GM23338 (cell line): ENCODE measurements around the gene PTS. TPM values are rescaled to one million over a fixed set of nuclear protein-coding genes. Genes with fewer than 3 reads are reported as not detected.

Experiments used
- ATAC-seq: fragments of 200-7000 bp; cut with Tn5 transposase; 3 replicates; pipeline ENCODE4 v1.9.1; 2020
- DNase-seq: peaks from one replicate; pipeline ENCODE4 v3.0.0-alpha.2; 2015; ENCODE audit warnings: low spot score
- H2AFZ ChIP-seq: fragments of 200-600 bp; sonication (generic); 2 replicates; pipeline ENCODE4 v1.8.0; 2016; ENCODE audit warnings: antibody characterized with exemption, mild to moderate bottlenecking, moderate library complexity
- H3F3A ChIP-seq: fragments of 200-600 bp; sonication (generic); replicated peaks from 2 replicates; pipeline ENCODE4 v1.8.0; 2017; ENCODE audit warnings: antibody characterized with exemption, mixed run types, low read depth
- H3K27ac ChIP-seq: fragments of 200-600 bp; sonication (generic); 2 replicates; pipeline ENCODE4 v1.6.1; 2016; ENCODE audit warnings: low read depth
- H3K27me3 ChIP-seq: fragments of 200-600 bp; sonication (generic); 2 replicates; pipeline ENCODE4 v1.8.0; 2016; ENCODE audit warnings: mild to moderate bottlenecking, mixed run types, moderate library complexity; ENCODE audit not compliant: insufficient read depth
- H3K36me3 ChIP-seq: fragments of 200-600 bp; sonication (generic); 2 replicates; pipeline ENCODE4 v1.8.0; 2016; ENCODE audit warnings: mild to moderate bottlenecking; ENCODE audit not compliant: insufficient read depth
- H3K4me1 ChIP-seq: fragments of 200-600 bp; sonication (generic); 2 replicates; pipeline ENCODE4 v1.8.0; 2016; ENCODE audit warnings: mild to moderate bottlenecking, moderate library complexity; ENCODE audit not compliant: insufficient read depth
- H3K4me2 ChIP-seq: fragments of 200-600 bp; sonication (generic); 2 replicates; pipeline ENCODE4 v1.7.1; 2017; ENCODE audit warnings: mixed run types
- H3K4me3 ChIP-seq: fragments of 200-600 bp; sonication (generic); 2 replicates; pipeline ENCODE4 v1.6.1; 2016; ENCODE audit warnings: mixed run types
- H3K79me2 ChIP-seq: fragments of 200-600 bp; sonication (generic); replicated peaks from 2 replicates; pipeline ENCODE4 v1.8.0; 2017; ENCODE audit warnings: mild to moderate bottlenecking; ENCODE audit not compliant: insufficient read depth
- H3K9me2 ChIP-seq: fragments of 200-600 bp; sonication (generic); 2 replicates; pipeline ENCODE4 v1.8.0; 2017; ENCODE audit not compliant: insufficient read depth
- H4K20me1 ChIP-seq: fragments of 200-600 bp; sonication (generic); replicated peaks from 2 replicates; pipeline ENCODE4 v1.8.0; 2017; ENCODE audit warnings: mild to moderate bottlenecking; ENCODE audit not compliant: insufficient read depth
- H3K27ac Mint-ChIP-seq: 2 replicates; pipeline ENCODE4 v1.8.0; 2020; ENCODE audit warnings: inconsistent platforms, mild to moderate bottlenecking, moderate library complexity, mixed read lengths
- H3K27me3 Mint-ChIP-seq: 3 replicates; pipeline ENCODE4 v1.8.0; 2022; ENCODE audit warnings: low read depth, mild to moderate bottlenecking, moderate library complexity, mixed read lengths, inconsistent platforms; ENCODE audit not compliant: insufficient read depth, poor library complexity
- H3K36me3 Mint-ChIP-seq: 3 replicates; pipeline ENCODE4 v1.8.0; 2021; ENCODE audit warnings: low read depth, mild to moderate bottlenecking, inconsistent platforms, moderate library complexity, mixed read lengths
- H3K4me1 Mint-ChIP-seq: 3 replicates; pipeline ENCODE4 v1.8.0; 2020; ENCODE audit warnings: mild to moderate bottlenecking, inconsistent platforms, mixed read lengths
- H3K4me3 Mint-ChIP-seq: 3 replicates; pipeline ENCODE4 v1.8.0; 2021; ENCODE audit warnings: moderate library complexity, mild to moderate bottlenecking, inconsistent platforms, mixed read lengths
- H3K9me3 Mint-ChIP-seq: 3 replicates; pipeline ENCODE4 v1.8.0; 2020; ENCODE audit warnings: moderate library complexity, mild to moderate bottlenecking, inconsistent platforms, mixed read lengths
- CREB1 ChIP-seq: fragments of 250-450 bp; sonication (Bioruptor Pico); IDR thresholded peaks from 2 replicates; pipeline ENCODE4 v1.5.0; 2020; ENCODE audit warnings: low read depth, mild to moderate bottlenecking, moderate library complexity
- EZH2 ChIP-seq: fragments of 200-600 bp; sonication (generic); IDR thresholded peaks from one replicate; pipeline ENCODE4 v1.8.0; 2017; ENCODE audit warnings: antibody characterized with exemption, mild to moderate bottlenecking, low read depth; ENCODE audit not compliant: unreplicated experiment
- EZH2phosphoT487 ChIP-seq: fragments of 200-600 bp; sonication (generic); IDR thresholded peaks from one replicate; pipeline ENCODE4 v1.8.1; 2018; ENCODE audit warnings: antibody characterized with exemption; ENCODE audit not compliant: unreplicated experiment
- JUNB ChIP-seq: IDR thresholded peaks from one replicate; pipeline ENCODE4 v1.6.1; 2016; ENCODE audit warnings: antibody characterized with exemption; ENCODE audit not compliant: unreplicated experiment
- NANOG ChIP-seq: IDR thresholded peaks from 2 replicates; pipeline ENCODE4 v1.6.1; 2016; ENCODE audit warnings: antibody characterized with exemption, borderline replicate concordance
- POLR2AphosphoS5 ChIP-seq: IDR thresholded peaks from 2 replicates; pipeline ENCODE4 v1.6.1; 2016; ENCODE audit warnings: antibody characterized with exemption, low read depth
- REST ChIP-seq: IDR thresholded peaks from one replicate; pipeline ENCODE4 v1.6.1; 2018; ENCODE audit warnings: antibody characterized with exemption; ENCODE audit not compliant: unreplicated experiment
- STAT1 ChIP-seq: IDR thresholded peaks from one replicate; pipeline ENCODE4 v1.6.1; 2016; ENCODE audit warnings: antibody characterized with exemption; ENCODE audit not compliant: unreplicated experiment
- ZNF114 ChIP-seq: fragments of 250-450 bp; sonication (Bioruptor Pico); IDR thresholded peaks from 2 replicates; pipeline ENCODE4 v1.5.0; 2020; ENCODE audit warnings: mild to moderate bottlenecking, moderate library complexity
- ZNF331 ChIP-seq: fragments of 250-450 bp; sonication (Bioruptor Pico); IDR thresholded peaks from 2 replicates; pipeline ENCODE4 v1.5.0; 2020; ENCODE audit warnings: low read depth, mild to moderate bottlenecking, moderate library complexity
- polyA plus RNA-seq: library from polyadenylated mRNA; unstranded; fragments of >200 nt; fragmentation: Nextera tagmentation; extraction: Ambion mirVana; gene quantifications from 2 replicates; pipeline ENCODE4 v1.2.1, GENCODE V29; 2016
- total RNA-seq: library from RNA; depleted of rRNA; stranded (reverse); fragments of >200 nt; shearing (Covaris generic); gene quantifications from 2 replicates; pipeline ENCODE4 v1.2.3, GENCODE V29; 2014
- TF ChIP-seq, protein P1 (sequence below): IDR thresholded peaks from 2 replicates; pipeline ENCODE4 v1.6.1; 2016; ENCODE audit warnings: antibody characterized with exemption
- TF ChIP-seq, protein P2 (sequence below): fragments of 250-450 bp; sonication (Bioruptor Pico); IDR thresholded peaks from 2 replicates; pipeline ENCODE4 v1.5.0; 2020; ENCODE audit warnings: mild to moderate bottlenecking, moderate library complexity
- TF ChIP-seq, protein P3 (sequence below), 2 experiments: fragments of 200-600 bp in 1 of 2; sonication (generic) in 1 of 2; conservative IDR thresholded peaks; 2 replicates each; pipeline versions ENCODE4 v1.5.1 to v1.6.1; 2016 to 2017; ENCODE audit warnings: antibody characterized with exemption in 2 of 2, low read depth in 2 of 2, mild to moderate bottlenecking in 2 of 2, moderate library complexity in 1 of 2

Gene PTS
- total and polyA plus RNA-seq, 2 experiments from 2014 or later = 19.9 to 85.5 TPM

DNA sequence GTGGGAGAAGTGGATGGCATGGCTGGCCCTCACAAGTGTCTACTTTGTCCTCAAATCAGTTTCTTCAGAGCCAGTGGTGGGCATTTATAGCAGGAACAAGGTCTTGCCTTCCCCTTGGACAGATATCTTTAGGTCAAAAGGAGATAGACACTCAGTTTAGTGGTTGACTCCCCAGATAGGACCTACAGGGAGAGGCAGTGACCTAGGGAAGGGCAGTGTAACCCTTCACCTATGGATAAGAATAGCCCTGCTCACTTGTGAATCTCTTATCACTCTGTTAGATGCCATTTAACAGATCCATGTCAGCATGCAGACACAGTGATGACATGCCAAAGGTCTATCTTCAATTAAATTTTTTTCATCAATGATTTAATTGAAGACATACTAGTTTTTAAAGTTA is 39.9 kb upstream of the PTS start:
- TF ChIP-seq REST (no peak), EZH2 (no peak), POLR2AphosphoS5 (no peak), CREB1 (CRISPR knock-in tag) (no peak), JUNB (no peak), EZH2phosphoT487 (no peak), STAT1 (no peak), NANOG (no peak), ZNF331 (CRISPR knock-in tag) (no peak), ZNF114 (CRISPR knock-in tag) (no peak)
- TF ChIP-seq, protein P1, sequence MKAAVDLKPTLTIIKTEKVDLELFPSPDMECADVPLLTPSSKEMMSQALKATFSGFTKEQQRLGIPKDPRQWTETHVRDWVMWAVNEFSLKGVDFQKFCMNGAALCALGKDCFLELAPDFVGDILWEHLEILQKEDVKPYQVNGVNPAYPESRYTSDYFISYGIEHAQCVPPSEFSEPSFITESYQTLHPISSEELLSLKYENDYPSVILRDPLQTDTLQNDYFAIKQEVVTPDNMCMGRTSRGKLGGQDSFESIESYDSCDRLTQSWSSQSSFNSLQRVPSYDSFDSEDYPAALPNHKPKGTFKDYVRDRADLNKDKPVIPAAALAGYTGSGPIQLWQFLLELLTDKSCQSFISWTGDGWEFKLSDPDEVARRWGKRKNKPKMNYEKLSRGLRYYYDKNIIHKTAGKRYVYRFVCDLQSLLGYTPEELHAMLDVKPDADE = no peak
- TF ChIP-seq, protein P2, sequence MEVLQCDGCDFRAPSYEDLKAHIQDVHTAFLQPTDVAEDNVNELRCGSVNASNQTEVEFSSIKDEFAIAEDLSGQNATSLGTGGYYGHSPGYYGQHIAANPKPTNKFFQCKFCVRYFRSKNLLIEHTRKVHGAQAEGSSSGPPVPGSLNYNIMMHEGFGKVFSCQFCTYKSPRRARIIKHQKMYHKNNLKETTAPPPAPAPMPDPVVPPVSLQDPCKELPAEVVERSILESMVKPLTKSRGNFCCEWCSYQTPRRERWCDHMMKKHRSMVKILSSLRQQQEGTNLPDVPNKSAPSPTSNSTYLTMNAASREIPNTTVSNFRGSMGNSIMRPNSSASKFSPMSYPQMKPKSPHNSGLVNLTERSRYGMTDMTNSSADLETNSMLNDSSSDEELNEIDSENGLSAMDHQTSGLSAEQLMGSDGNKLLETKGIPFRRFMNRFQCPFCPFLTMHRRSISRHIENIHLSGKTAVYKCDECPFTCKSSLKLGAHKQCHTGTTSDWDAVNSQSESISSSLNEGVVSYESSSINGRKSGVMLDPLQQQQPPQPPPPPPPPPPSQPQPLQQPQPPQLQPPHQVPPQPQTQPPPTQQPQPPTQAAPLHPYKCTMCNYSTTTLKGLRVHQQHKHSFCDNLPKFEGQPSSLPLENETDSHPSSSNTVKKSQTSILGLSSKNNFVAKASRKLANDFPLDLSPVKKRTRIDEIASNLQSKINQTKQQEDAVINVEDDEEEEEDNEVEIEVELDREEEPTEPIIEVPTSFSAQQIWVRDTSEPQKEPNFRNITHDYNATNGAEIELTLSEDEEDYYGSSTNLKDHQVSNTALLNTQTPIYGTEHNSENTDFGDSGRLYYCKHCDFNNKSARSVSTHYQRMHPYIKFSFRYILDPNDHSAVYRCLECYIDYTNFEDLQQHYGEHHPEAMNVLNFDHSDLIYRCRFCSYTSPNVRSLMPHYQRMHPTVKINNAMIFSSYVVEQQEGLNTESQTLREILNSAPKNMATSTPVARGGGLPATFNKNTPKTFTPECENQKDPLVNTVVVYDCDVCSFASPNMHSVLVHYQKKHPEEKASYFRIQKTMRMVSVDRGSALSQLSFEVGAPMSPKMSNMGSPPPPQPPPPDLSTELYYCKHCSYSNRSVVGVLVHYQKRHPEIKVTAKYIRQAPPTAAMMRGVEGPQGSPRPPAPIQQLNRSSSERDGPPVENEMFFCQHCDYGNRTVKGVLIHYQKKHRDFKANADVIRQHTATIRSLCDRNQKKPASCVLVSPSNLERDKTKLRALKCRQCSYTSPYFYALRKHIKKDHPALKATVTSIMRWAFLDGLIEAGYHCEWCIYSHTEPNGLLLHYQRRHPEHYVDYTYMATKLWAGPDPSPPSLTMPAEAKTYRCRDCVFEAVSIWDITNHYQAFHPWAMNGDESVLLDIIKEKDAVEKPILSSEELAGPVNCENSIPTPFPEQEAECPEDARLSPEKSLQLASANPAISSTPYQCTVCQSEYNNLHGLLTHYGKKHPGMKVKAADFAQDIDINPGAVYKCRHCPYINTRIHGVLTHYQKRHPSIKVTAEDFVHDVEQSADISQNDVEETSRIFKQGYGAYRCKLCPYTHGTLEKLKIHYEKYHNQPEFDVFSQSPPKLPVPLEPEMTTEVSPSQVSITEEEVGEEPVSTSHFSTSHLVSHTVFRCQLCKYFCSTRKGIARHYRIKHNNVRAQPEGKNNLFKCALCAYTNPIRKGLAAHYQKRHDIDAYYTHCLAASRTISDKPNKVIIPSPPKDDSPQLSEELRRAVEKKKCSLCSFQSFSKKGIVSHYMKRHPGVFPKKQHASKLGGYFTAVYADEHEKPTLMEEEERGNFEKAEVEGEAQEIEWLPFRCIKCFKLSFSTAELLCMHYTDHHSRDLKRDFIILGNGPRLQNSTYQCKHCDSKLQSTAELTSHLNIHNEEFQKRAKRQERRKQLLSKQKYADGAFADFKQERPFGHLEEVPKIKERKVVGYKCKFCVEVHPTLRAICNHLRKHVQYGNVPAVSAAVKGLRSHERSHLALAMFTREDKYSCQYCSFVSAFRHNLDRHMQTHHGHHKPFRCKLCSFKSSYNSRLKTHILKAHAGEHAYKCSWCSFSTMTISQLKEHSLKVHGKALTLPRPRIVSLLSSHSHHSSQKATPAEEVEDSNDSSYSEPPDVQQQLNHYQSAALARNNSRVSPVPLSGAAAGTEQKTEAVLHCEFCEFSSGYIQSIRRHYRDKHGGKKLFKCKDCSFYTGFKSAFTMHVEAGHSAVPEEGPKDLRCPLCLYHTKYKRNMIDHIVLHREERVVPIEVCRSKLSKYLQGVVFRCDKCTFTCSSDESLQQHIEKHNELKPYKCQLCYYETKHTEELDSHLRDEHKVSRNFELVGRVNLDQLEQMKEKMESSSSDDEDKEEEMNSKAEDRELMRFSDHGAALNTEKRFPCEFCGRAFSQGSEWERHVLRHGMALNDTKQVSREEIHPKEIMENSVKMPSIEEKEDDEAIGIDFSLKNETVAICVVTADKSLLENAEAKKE = no peak
- TF ChIP-seq, protein P3, sequence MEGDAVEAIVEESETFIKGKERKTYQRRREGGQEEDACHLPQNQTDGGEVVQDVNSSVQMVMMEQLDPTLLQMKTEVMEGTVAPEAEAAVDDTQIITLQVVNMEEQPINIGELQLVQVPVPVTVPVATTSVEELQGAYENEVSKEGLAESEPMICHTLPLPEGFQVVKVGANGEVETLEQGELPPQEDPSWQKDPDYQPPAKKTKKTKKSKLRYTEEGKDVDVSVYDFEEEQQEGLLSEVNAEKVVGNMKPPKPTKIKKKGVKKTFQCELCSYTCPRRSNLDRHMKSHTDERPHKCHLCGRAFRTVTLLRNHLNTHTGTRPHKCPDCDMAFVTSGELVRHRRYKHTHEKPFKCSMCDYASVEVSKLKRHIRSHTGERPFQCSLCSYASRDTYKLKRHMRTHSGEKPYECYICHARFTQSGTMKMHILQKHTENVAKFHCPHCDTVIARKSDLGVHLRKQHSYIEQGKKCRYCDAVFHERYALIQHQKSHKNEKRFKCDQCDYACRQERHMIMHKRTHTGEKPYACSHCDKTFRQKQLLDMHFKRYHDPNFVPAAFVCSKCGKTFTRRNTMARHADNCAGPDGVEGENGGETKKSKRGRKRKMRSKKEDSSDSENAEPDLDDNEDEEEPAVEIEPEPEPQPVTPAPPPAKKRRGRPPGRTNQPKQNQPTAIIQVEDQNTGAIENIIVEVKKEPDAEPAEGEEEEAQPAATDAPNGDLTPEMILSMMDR (conservative IDR thresholded peaks at IDR 0.05; ENCODE audit: low read depth in 2 of 2) = no peak
- Mint-ChIP-seq H3K4me3 (no peak overlapping the region), H3K27ac (no peak overlapping the region), H3K9me3 (no peaks in the 10 kb centered on the region), H3K36me3 (no peaks in the 10 kb centered on the region), H3K4me1 (peaks cover 3% of the 10 kb centered on the region; the same call in 2 of the 3 replicates), H3K27me3 (no peaks in the 10 kb centered on the region)
- Histone ChIP-seq H3K4me2 (no peak overlapping the region), H2AFZ (no peak overlapping the region), H3K4me3 (no peak overlapping the region), H3K9me2 (no peaks in the 10 kb centered on the region), H3K27me3 (no peaks in the 10 kb centered on the region), H3F3A (no peaks in the 10 kb centered on the region), H4K20me1 (no peaks in the 10 kb centered on the region), H3K27ac (no peak overlapping the region), H3K79me2 (no peaks in the 10 kb centered on the region), H3K36me3 (no peaks in the 10 kb centered on the region), H3K4me1 (peaks cover 5% of the 10 kb centered on the region; the same call in 1 of the 2 replicates)
- ATAC-seq = no peak
- DNase-seq = no peak
